ENCODE measurements around the gene TOMM22. TPM values are rescaled to one million over a fixed set of nuclear protein-coding genes. Genes with fewer than 3 reads are reported as not detected.

TOMM22 gene
- 113 and 114 TPM in 2 replicates for total RNA-seq (2022)
- Bru-seq, nascent RNA: percentile 96 among the genes with signal in this experiment
- BruChase-seq, experiment 1, labeled RNA remaining after a 2-hour chase: percentile 98 among the genes with signal in this experiment
- BruChase-seq, experiment 2, labeled RNA remaining after a 6-hour chase: percentile 99 among the genes with signal in this experiment
- long read RNA-seq, transcript TOMM22-201 (4 exons, 2,040 nt): major isoform, 149 of 156 reads
- long read RNA-seq, partial matches to known transcripts: 5 of 156 reads
- long read RNA-seq, other reads (novel, unspliced or antisense): 0 of 156 reads

- H3K4me3 ChIP-seq (ENCODE audit: low read depth, low read length): peak within 1 kb of the TSS; percentile 56
- ChIA-PET POLR2A (interaction anchor here (0.5 to 1.7 kb wide), 9 partner anchors 13 to 214 kb away, joined by 3 to 24 read pairs (median 9); partner anchors contain the start of genes GTPBP1 and KDELR3), CTCF (interaction anchor here (0.8 to 1.8 kb wide), 8 partner anchors 13 to 629 kb away, joined by 3 to 12 read pairs (median 4); partner anchors contain the start of gene GTPBP1)
- Mint-ChIP-seq H3K9me3 (ENCODE audit: unreplicated experiment) (no peaks in the 10 kb centered on the region), H3K36me3 (ENCODE audit: insufficient read depth, unreplicated experiment) (peaks cover 50% of the 10 kb centered on the region), H3K4me1 (ENCODE audit: low read depth, unreplicated experiment) (no peaks in the 10 kb centered on the region), H3K4me3 (ENCODE audit: unreplicated experiment) (peak within 1 kb of the TSS; percentile 95), H3K27ac (ENCODE audit: unreplicated experiment) (peak within 1 kb of the TSS; percentile 97), H3K27me3 (ENCODE audit: insufficient read depth, unreplicated experiment) (no peaks in the 10 kb centered on the region)
- TF ChIP-seq CTCF (IDR thresholded peaks at IDR 0.05; ENCODE audit: insufficient read depth in 1 of 2, low read depth in 1 of 2, low read length in 1 of 2, severe bottlenecking in 1 of 2, unreplicated experiment in 1 of 2): peak in 1 of 2 experiments; percentile 77
- DNase-seq: peak; percentile 87 to 92
- H3K27me3 ChIP-seq (replicated peaks; ENCODE audit: control insufficient read depth, insufficient read depth, low read length): no peaks in the 10 kb centered on the region
- intact Hi-C loops (cut with micrococcal nuclease; ENCODE audit: unreplicated experiment): loop anchor here (1.0 kb wide), 1 partner anchor 13 kb away; no protein-coding TSS in a partner anchor
- H3K36me3 ChIP-seq (ENCODE audit: control insufficient read depth, insufficient read depth, low read length): peaks cover 11% of the 10 kb centered on the region
- H3K9me3 ChIP-seq: peaks cover 3% of the 10 kb centered on the region; the same call in 1 of the 2 replicates
- H3K4me1 ChIP-seq: no peaks in the 10 kb centered on the region
- BruUV-seq (replicated peaks): no TSS peak
These were observed at the start of gene TOMM22 for GRCh38 chr22:38681582-38682335. TOMM22 (plus strand) TSS chr22:38681957; CDS start chr22:38681979, 22 bp downstream.

- intact Hi-C loops (cut with micrococcal nuclease; ENCODE audit: unreplicated experiment): no loop called here
- H3K4me3 Mint-ChIP-seq (ENCODE audit: unreplicated experiment): no peak overlapping the region
These were observed 49.2 kb upstream of the TOMM22 start for GRCh38 chr22:38632528-38632927.

More at GRCh38 chr22:38632528-38632927, 49.2 kb upstream of the TOMM22 start:
- ChIA-PET POLR2A (interaction anchor here (0.6 kb wide), 1 partner anchor 825 kb away, joined by 4 read pairs; the partner anchor contains the start of gene GCAT), CTCF (interaction anchor here (0.7 kb wide), 1 partner anchor 163 kb away, joined by 3 read pairs; no protein-coding TSS in a partner anchor)
- TF ChIP-seq CTCF (IDR thresholded peaks at IDR 0.05; ENCODE audit: insufficient read depth in 1 of 2, low read depth in 1 of 2, low read length in 1 of 2, severe bottlenecking in 1 of 2, unreplicated experiment in 1 of 2): no peak
- Mint-ChIP-seq H3K36me3 (ENCODE audit: insufficient read depth, unreplicated experiment) (no peaks in the 10 kb centered on the region), H3K4me1 (ENCODE audit: low read depth, unreplicated experiment) (peaks cover 20% of the 10 kb centered on the region), H3K27ac (ENCODE audit: unreplicated experiment) (no peak overlapping the region), H3K27me3 (ENCODE audit: insufficient read depth, unreplicated experiment) (no peaks in the 10 kb centered on the region), H3K9me3 (ENCODE audit: unreplicated experiment) (no peaks in the 10 kb centered on the region)
- Histone ChIP-seq H3K4me3 (ENCODE audit: low read depth, low read length) (no peak overlapping the region), H3K36me3 (ENCODE audit: control insufficient read depth, insufficient read depth, low read length) (no peaks in the 10 kb centered on the region), H3K27me3 (replicated peaks; ENCODE audit: control insufficient read depth, insufficient read depth, low read length) (no peaks in the 10 kb centered on the region), H3K4me1 (peaks cover 5% of the 10 kb centered on the region; the same call in 1 of the 2 replicates), H3K9me3 (no peaks in the 10 kb centered on the region)
- DNase-seq: no peak
- no TSS peak for BruUV-seq (replicated peaks)

Measured in Caco-2 (cell line).